Fibroblast of lung (primary cell): Measurements from ENCODE around the gene TTLL9. TPM values are rescaled to one million over a fixed set of nuclear protein-coding genes. Genes with fewer than 3 reads are reported as not detected.

Source experiments
- DNase-seq, 2 donors: peaks; one replicate each; pipeline versions ENCODE4 v3.0.0 to v3.0.0-alpha.2; 2010; ENCODE audit warnings: low read depth in 2 of 2
- H2AFZ ChIP-seq: 2 replicates; pipeline ENCODE4 v1.5.1; 2012; ENCODE audit warnings: low read length, control low read depth, inconsistent platforms
- H3K27ac ChIP-seq: 2 replicates; pipeline ENCODE4 v1.5.1; 2011; ENCODE audit warnings: low read length, control low read depth; ENCODE audit not compliant: insufficient read depth
- H3K27me3 ChIP-seq: 2 replicates; pipeline ENCODE4 v1.5.1; 2011; ENCODE audit warnings: mild to moderate bottlenecking, low read length; ENCODE audit not compliant: control insufficient read depth, insufficient read depth
- H3K36me3 ChIP-seq: 2 replicates; pipeline ENCODE4 v1.5.1; 2011; ENCODE audit warnings: low read length; ENCODE audit not compliant: control insufficient read depth, insufficient read depth
- H3K4me1 ChIP-seq: 2 replicates; pipeline ENCODE4 v1.5.1; 2011; ENCODE audit warnings: low read length; ENCODE audit not compliant: control insufficient read depth, insufficient read depth; ENCODE audit errors: extremely low read depth
- H3K4me2 ChIP-seq: 2 replicates; pipeline ENCODE4 v1.5.1; 2011; ENCODE audit warnings: low read length, control low read depth; ENCODE audit not compliant: insufficient read depth; ENCODE audit errors: extremely low read depth
- H3K4me3 ChIP-seq, 4 experiments: fragments of 200-600 bp in 1 of 4; sonication (generic) in 1 of 4; replicated peaks in 1 of 4; 2 replicates each; pipeline ENCODE4 v1.5.1; 2011 to 2016; ENCODE audit warnings: low read length in 4 of 4, low read depth in 3 of 4, mild to moderate bottlenecking in 3 of 4, control low read depth in 2 of 4, inconsistent platforms in 1 of 4, mixed read lengths in 1 of 4; ENCODE audit not compliant: insufficient read depth in 1 of 4; ENCODE audit errors: control extremely low read depth in 1 of 4
- H3K79me2 ChIP-seq: 2 replicates; pipeline ENCODE4 v1.5.1; 2012; ENCODE audit warnings: mild to moderate bottlenecking, low read length, inconsistent platforms; ENCODE audit not compliant: control insufficient read depth, insufficient read depth
- H3K9ac ChIP-seq: 2 replicates; pipeline ENCODE4 v1.5.1; 2011; ENCODE audit warnings: mild to moderate bottlenecking, low read length, control low read depth; ENCODE audit not compliant: insufficient read depth
- H3K9me3 ChIP-seq: 2 replicates; pipeline ENCODE4 v1.5.1; 2012; ENCODE audit warnings: low read depth, low read length; ENCODE audit not compliant: control insufficient read depth, insufficient read depth
- H4K20me1 ChIP-seq: 2 replicates; pipeline ENCODE4 v1.5.1; 2011; ENCODE audit warnings: low read length; ENCODE audit not compliant: control insufficient read depth, insufficient read depth; ENCODE audit errors: extremely low read depth
- CTCF ChIP-seq, 2 donors: IDR thresholded peaks in 1 of 2; conservative IDR thresholded peaks in 1 of 2; 1 replicate in 1 of 2; 2 replicates in 1 of 2; pipeline ENCODE4 v1.5.1; 2011 to 2012; ENCODE audit warnings: low read length in 2 of 2, control low read depth in 1 of 2, inconsistent platforms in 1 of 2, low read depth in 1 of 2, mild to moderate bottlenecking in 1 of 2
- EZH2 ChIP-seq: IDR thresholded peaks from 2 replicates; pipeline ENCODE4 v1.5.1; 2012; ENCODE audit warnings: low read length, control low read depth, mild to moderate bottlenecking; ENCODE audit errors: missing control alignments
- polyA plus RNA-seq, 2 donors: library from polyadenylated mRNA; depleted of rRNA in 1 of 2; stranded (reverse) in 1 of 2; unstranded in 1 of 2; fragments of >200 nt; gene quantifications; 2 replicates each; pipeline ENCODE4 v1.2.1, GENCODE V29; 2011 to 2012; ENCODE audit warnings: missing spikeins in 1 of 2
- total RNA-seq: library from RNA; depleted of rRNA; stranded (reverse); fragments of >200 nt; gene quantifications from 2 replicates; pipeline ENCODE4 v1.2.1, GENCODE V29; 2014

Gene TTLL9
- total and polyA plus RNA-seq, 2 donors (not counting 1 experiment from before 2014, with no cell fraction given) = 0.05 TPM; not detected in 1

GRCh38 chr20:31870726-31871617 is 538 bp downstream of the TTLL9 start:
- H3K27ac ChIP-seq = no peak overlapping the region
- H4K20me1 ChIP-seq = no peaks in the 10 kb centered on the region
- no peak for DNase-seq
- peak; percentile 97 for TF ChIP-seq EZH2
- no peak for TF ChIP-seq CTCF (conservative IDR thresholded peaks at IDR 0.05 in 1 of 2, IDR thresholded peaks at IDR 0.05 in 1 of 2; ENCODE audit: low read depth in 1 of 2, low read length in 2 of 2)
- peak overlapping the region in 1 of 4 experiments; percentile 28 for H3K4me3 ChIP-seq
- H2AFZ ChIP-seq = no peak overlapping the region
- no peaks in the 10 kb centered on the region for H3K36me3 ChIP-seq
- H3K4me2 ChIP-seq = no peak overlapping the region
- no peak overlapping the region for H3K9ac ChIP-seq
- no peaks in the 10 kb centered on the region for H3K79me2 ChIP-seq
- H3K9me3 ChIP-seq = no peaks in the 10 kb centered on the region
- H3K27me3 ChIP-seq = peaks cover 46% of the 10 kb centered on the region
- no peaks in the 10 kb centered on the region for H3K4me1 ChIP-seq

- H3K79me2 ChIP-seq = no peaks in the 10 kb centered on the region
- peaks cover 46% of the 10 kb centered on the region for H3K27me3 ChIP-seq
- no peak for TF ChIP-seq EZH2
- TF ChIP-seq CTCF (conservative IDR thresholded peaks at IDR 0.05 in 1 of 2, IDR thresholded peaks at IDR 0.05 in 1 of 2; ENCODE audit: low read depth in 1 of 2, low read length in 2 of 2) = no peak
- H3K36me3 ChIP-seq = no peaks in the 10 kb centered on the region
- no peak overlapping the region for H2AFZ ChIP-seq
- H3K9me3 ChIP-seq = no peaks in the 10 kb centered on the region
- no peak overlapping the region for H3K27ac ChIP-seq
- DNase-seq = no peak
- no peak overlapping the region for H3K9ac ChIP-seq
- H3K4me1 ChIP-seq = no peaks in the 10 kb centered on the region
- no peak overlapping the region for H3K4me2 ChIP-seq
- H4K20me1 ChIP-seq = no peaks in the 10 kb centered on the region
- no peak overlapping the region for H3K4me3 ChIP-seq
Observed at GRCh38 chr20:31871618-31871954, 1.2 kb downstream of the TTLL9 start.

- no peak overlapping the region for H3K4me2 ChIP-seq
- peaks cover 40% of the 10 kb centered on the region for H3K27me3 ChIP-seq
- H3K36me3 ChIP-seq = no peaks in the 10 kb centered on the region
- H3K27ac ChIP-seq = no peak overlapping the region
- no peak overlapping the region for H3K4me3 ChIP-seq
- H3K9ac ChIP-seq = no peak overlapping the region
- DNase-seq = no peak
- H3K79me2 ChIP-seq = no peaks in the 10 kb centered on the region
- H4K20me1 ChIP-seq = no peaks in the 10 kb centered on the region
- no peak for TF ChIP-seq EZH2
- no peak for TF ChIP-seq CTCF (conservative IDR thresholded peaks at IDR 0.05 in 1 of 2, IDR thresholded peaks at IDR 0.05 in 1 of 2; ENCODE audit: low read depth in 1 of 2, low read length in 2 of 2)
- H3K4me1 ChIP-seq = no peaks in the 10 kb centered on the region
- no peaks in the 10 kb centered on the region for H3K9me3 ChIP-seq
- no peak overlapping the region for H2AFZ ChIP-seq
Observed at GRCh38 chr20:31872406-31872805, 2.0 kb downstream of the TTLL9 start.
